MM.1S (cell line): Measurements from ENCODE around the gene CACNA2D1.

ENCODE experiments used
- DNase-seq: peaks from one replicate; pipeline ENCODE4 v3.0.0-alpha.2; 2015
- H2AFZ ChIP-seq: fragments of 300-600 bp; sonication (generic); 2 replicates; pipeline ENCODE4 v1.6.0; 2016; ENCODE audit warnings: antibody characterized with exemption, low read length
- H3F3A ChIP-seq: fragments of 300-600 bp; sonication (generic); 2 replicates; pipeline ENCODE4 v1.6.1; 2016; ENCODE audit warnings: mild to moderate bottlenecking, antibody characterized with exemption, low read length, moderate library complexity, mixed read lengths; ENCODE audit not compliant: insufficient read depth
- H3K27ac ChIP-seq: fragments of 300-600 bp; sonication (generic); 2 replicates; pipeline ENCODE4 v1.5.1; 2016; ENCODE audit warnings: mild to moderate bottlenecking, low read length
- H3K27me3 ChIP-seq: fragments of 300-600 bp; sonication (generic); replicated peaks from 2 replicates; pipeline ENCODE4 v1.6.0; 2016; ENCODE audit warnings: low read length; ENCODE audit not compliant: insufficient read depth
- H3K36me3 ChIP-seq: fragments of 300-600 bp; sonication (generic); replicated peaks from 2 replicates; pipeline ENCODE4 v1.6.1; 2016; ENCODE audit warnings: mild to moderate bottlenecking, low read length, mixed read lengths; ENCODE audit not compliant: insufficient read depth
- H3K4me1 ChIP-seq: fragments of 300-600 bp; sonication (generic); 2 replicates; pipeline ENCODE4 v1.6.1; 2016; ENCODE audit warnings: low read length, mixed read lengths
- H3K4me2 ChIP-seq: fragments of 300-600 bp; sonication (generic); 2 replicates; pipeline ENCODE4 v1.6.0; 2016; ENCODE audit warnings: low read depth, low read length
- H3K4me3 ChIP-seq: fragments of 300-600 bp; sonication (generic); 2 replicates; pipeline ENCODE4 v1.5.1; 2016; ENCODE audit warnings: low read length, mixed read lengths
- H3K79me2 ChIP-seq: fragments of 300-600 bp; sonication (generic); 2 replicates; pipeline ENCODE4 v1.6.1; 2016; ENCODE audit warnings: mixed run types, low read length, mixed read lengths
- H3K9ac ChIP-seq: fragments of 300-600 bp; sonication (generic); 2 replicates; pipeline ENCODE4 v1.6.1; 2016; ENCODE audit warnings: low read length, mixed read lengths
- H3K9me2 ChIP-seq: fragments of 300-600 bp; sonication (generic); replicated peaks from 2 replicates; pipeline ENCODE4 v1.6.1; 2016; ENCODE audit warnings: mild to moderate bottlenecking, low read length, mixed read lengths; ENCODE audit not compliant: insufficient read depth
- H3K9me3 ChIP-seq: fragments of 300-600 bp; sonication (generic); replicated peaks from 2 replicates; pipeline ENCODE4 v1.6.1; 2016; ENCODE audit warnings: mild to moderate bottlenecking, low read length, mixed read lengths; ENCODE audit not compliant: insufficient read depth
- H4K20me1 ChIP-seq: fragments of 300-600 bp; sonication (generic); 2 replicates; pipeline ENCODE4 v1.6.1; 2016; ENCODE audit warnings: mild to moderate bottlenecking, low read length, moderate library complexity, mixed read lengths; ENCODE audit not compliant: insufficient read depth
- CTCF ChIP-seq: fragments of 300-600 bp; sonication (generic); IDR thresholded peaks from 2 replicates; pipeline ENCODE4 v1.5.1; 2016; ENCODE audit warnings: antibody characterized with exemption, low read length, mixed read lengths
- EZH2 ChIP-seq: fragments of 300-600 bp; sonication (generic); optimal IDR thresholded peaks from 2 replicates; pipeline ENCODE3; 2017; ENCODE audit warnings: low read depth, mild to moderate bottlenecking, antibody characterized with exemption, low read length, mixed read lengths
- EZH2phosphoT487 ChIP-seq: fragments of 300-600 bp; sonication (generic); IDR thresholded peaks from 2 replicates; pipeline ENCODE4 v1.6.1; 2018; ENCODE audit warnings: antibody characterized with exemption, low read length

Gene CACNA2D1

GRCh38 chr7:82210416-82211184, 233.0 kb downstream of the CACNA2D1 start:
- H4K20me1 ChIP-seq: no peaks in the 10 kb centered on the region
- H3K4me3 ChIP-seq: no peak overlapping the region
- H3K9ac ChIP-seq: no peak overlapping the region
- no peak for DNase-seq
- TF ChIP-seq CTCF (no peak), EZH2phosphoT487 (no peak), EZH2 (no peak)
- H3K27ac ChIP-seq: no peak overlapping the region
- H3F3A ChIP-seq: no peaks in the 10 kb centered on the region
- H3K9me3 ChIP-seq: no peaks in the 10 kb centered on the region
- no peaks in the 10 kb centered on the region for H3K9me2 ChIP-seq
- H3K4me2 ChIP-seq: no peak overlapping the region
- no peaks in the 10 kb centered on the region for H3K79me2 ChIP-seq
- H3K4me1 ChIP-seq: no peaks in the 10 kb centered on the region
- H3K36me3 ChIP-seq: no peaks in the 10 kb centered on the region
- H3K27me3 ChIP-seq: no peaks in the 10 kb centered on the region
- H2AFZ ChIP-seq: no peak overlapping the region

- H2AFZ ChIP-seq: no peak overlapping the region
- H3K79me2 ChIP-seq: no peaks in the 10 kb centered on the region
- no peaks in the 10 kb centered on the region for H3K4me1 ChIP-seq
- H3K4me3 ChIP-seq: no peak overlapping the region
- TF ChIP-seq CTCF: no peak
- no peak for TF ChIP-seq EZH2phosphoT487
- TF ChIP-seq EZH2: no peak
- no peaks in the 10 kb centered on the region for H3K36me3 ChIP-seq
- no peaks in the 10 kb centered on the region for H3K9me3 ChIP-seq
- no peaks in the 10 kb centered on the region for H3K9me2 ChIP-seq
- no peak overlapping the region for H3K9ac ChIP-seq
- no peaks in the 10 kb centered on the region for H3F3A ChIP-seq
- H3K27me3 ChIP-seq: no peaks in the 10 kb centered on the region
- DNase-seq: no peak
- H4K20me1 ChIP-seq: no peaks in the 10 kb centered on the region
- H3K27ac ChIP-seq: no peak overlapping the region
- no peak overlapping the region for H3K4me2 ChIP-seq
Observed at GRCh38 chr7:82209179-82209747, 234.3 kb downstream of the CACNA2D1 start.

- Histone ChIP-seq H3K27me3 (no peaks in the 10 kb centered on the region), H3F3A (no peaks in the 10 kb centered on the region), H2AFZ (no peak overlapping the region), H3K4me2 (no peak overlapping the region), H3K36me3 (no peaks in the 10 kb centered on the region), H3K4me1 (no peaks in the 10 kb centered on the region), H3K9me2 (no peaks in the 10 kb centered on the region), H3K79me2 (no peaks in the 10 kb centered on the region), H4K20me1 (no peaks in the 10 kb centered on the region), H3K9me3 (no peaks in the 10 kb centered on the region), H3K9ac (no peak overlapping the region), H3K27ac (no peak overlapping the region), H3K4me3 (no peak overlapping the region)
- TF ChIP-seq CTCF (no peak), EZH2phosphoT487 (no peak), EZH2 (no peak)
- no peak for DNase-seq
Observed at GRCh38 chr7:82204694-82205093, 238.9 kb downstream of the CACNA2D1 start.
